Esophagus squamous epithelium (tissue), 4 donors: ENCODE results near the gene ZNF565.

ENCODE experiments used
- CTCF ChIP-seq, 6 experiments: fragments of 450-650 bp in 4 of 6; fragments of 200-600 bp in 2 of 6; sonication (generic) in 2 of 6; IDR thresholded peaks; one replicate each; pipeline ENCODE4 v1.5.1; 2016 to 2019; ENCODE audit warnings: antibody characterized with exemption in 6 of 6, mild to moderate bottlenecking in 4 of 6, moderate library complexity in 4 of 6
- POLR2A ChIP-seq, 4 donors: fragments of 450-650 bp; IDR thresholded peaks; one replicate each; pipeline ENCODE4 v1.6.1; 2017; ENCODE audit warnings: antibody characterized with exemption in 4 of 4, mild to moderate bottlenecking in 4 of 4, moderate library complexity in 3 of 4

DNA sequence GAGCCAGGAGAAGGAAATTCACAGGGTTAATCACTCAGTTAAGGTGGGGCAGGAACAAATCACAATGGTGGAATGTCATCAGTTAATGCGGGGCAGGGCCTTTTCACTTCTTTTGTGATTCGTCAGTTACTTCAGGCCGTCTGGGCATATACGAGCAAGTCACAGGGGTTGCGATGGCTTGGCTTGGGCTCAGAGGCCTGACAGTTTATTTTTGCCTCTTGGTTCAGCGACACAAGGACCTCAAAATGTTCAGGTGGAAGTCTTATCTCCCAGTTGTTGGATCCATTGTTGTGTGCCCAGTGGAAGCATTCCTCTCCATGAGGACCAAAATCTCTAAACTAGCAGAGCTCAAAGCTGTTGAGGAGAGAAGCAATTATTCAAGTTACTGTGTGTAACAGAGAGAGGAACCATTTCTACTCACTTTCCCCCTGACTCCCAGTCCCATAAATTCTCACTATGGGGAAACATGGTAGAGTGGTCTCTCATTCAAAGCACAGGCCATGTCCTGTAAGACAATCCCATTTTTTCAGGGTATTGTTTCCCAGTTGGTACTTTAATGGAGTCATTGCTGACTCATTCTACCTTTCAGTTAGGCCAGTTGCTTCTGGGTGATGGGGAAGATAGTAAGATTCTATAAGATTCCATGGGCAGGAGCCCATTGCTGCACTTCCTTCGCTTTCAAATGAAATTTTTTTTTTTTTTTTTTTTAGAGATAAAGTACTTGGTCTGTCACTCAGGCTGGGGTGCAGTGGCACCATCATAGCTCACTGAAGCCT, 53.5 kb downstream of the ZNF565 start:
- TF ChIP-seq POLR2A (IDR thresholded peaks at IDR 0.05), result peak in 1 of 4 donors; percentile 20
- TF ChIP-seq CTCF (IDR thresholded peaks at IDR 0.05), result no peak
